ENCODE measurements around the gene CEP104.

GRCh38 chr1:3780901-3781300 lies 76.1 kb downstream of the CEP104 start:
- TF ChIP-seq, protein P1, sequence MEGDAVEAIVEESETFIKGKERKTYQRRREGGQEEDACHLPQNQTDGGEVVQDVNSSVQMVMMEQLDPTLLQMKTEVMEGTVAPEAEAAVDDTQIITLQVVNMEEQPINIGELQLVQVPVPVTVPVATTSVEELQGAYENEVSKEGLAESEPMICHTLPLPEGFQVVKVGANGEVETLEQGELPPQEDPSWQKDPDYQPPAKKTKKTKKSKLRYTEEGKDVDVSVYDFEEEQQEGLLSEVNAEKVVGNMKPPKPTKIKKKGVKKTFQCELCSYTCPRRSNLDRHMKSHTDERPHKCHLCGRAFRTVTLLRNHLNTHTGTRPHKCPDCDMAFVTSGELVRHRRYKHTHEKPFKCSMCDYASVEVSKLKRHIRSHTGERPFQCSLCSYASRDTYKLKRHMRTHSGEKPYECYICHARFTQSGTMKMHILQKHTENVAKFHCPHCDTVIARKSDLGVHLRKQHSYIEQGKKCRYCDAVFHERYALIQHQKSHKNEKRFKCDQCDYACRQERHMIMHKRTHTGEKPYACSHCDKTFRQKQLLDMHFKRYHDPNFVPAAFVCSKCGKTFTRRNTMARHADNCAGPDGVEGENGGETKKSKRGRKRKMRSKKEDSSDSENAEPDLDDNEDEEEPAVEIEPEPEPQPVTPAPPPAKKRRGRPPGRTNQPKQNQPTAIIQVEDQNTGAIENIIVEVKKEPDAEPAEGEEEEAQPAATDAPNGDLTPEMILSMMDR (conservative IDR thresholded peaks at IDR 0.05) = no peak
- TF ChIP-seq EZH2 (IDR thresholded peaks at IDR 0.05; ENCODE audit: low read depth) = no peak

Data from PC-9 (cell line).